IMR-90 (cell line): ENCODE data around the gene MRC2. TPM values are rescaled to one million over a fixed set of nuclear protein-coding genes. Genes with fewer than 3 reads are reported as not detected.
A peak's percentile ranks its signal among the peaks of the same experiment; 100 is the strongest.

ENCODE experiments used
- ATAC-seq: fragments of 200-7000 bp; cut with Tn5 transposase; 2 replicates; pipeline ENCODE4 v1.9.1; 2020; ENCODE audit warnings: low read depth, mild to moderate bottlenecking, moderate library complexity
- BruUV-seq: library from RNA; stranded (reverse); fragments of 400-500 nt; replicated peaks from 2 replicates; lab custom pipeline; 2021; lab: Mats Ljungman, UMichigan
- CTCF ChIA-PET: fragments of 300-600 bp; formaldehyde crosslinking; extraction: SDS; loops from one replicate; lab custom pipeline; 2021; ENCODE audit warnings: antibody characterized with exemption; lab: Yijun Ruan, JAX
- POLR2A ChIA-PET: fragments of 300-600 bp; sonication (Branson Sonifier 250); formaldehyde crosslinking; loops from one replicate; lab custom pipeline; 2022; ENCODE audit warnings: antibody characterized with exemption; ENCODE audit not compliant: unreplicated experiment; lab: Charles Lee
- DNase-seq: peaks from one replicate; pipeline ENCODE4 v3.0.0; 2013
- H2AFZ ChIP-seq: replicated peaks from 2 replicates; pipeline ENCODE3; 2013; ENCODE audit warnings: low read length, mild to moderate bottlenecking; ENCODE audit not compliant: poor library complexity
- H2AK5ac ChIP-seq: 2 replicates; pipeline ENCODE4 v1.6.1; 2013; ENCODE audit warnings: low read depth, low read length, inconsistent platforms
- H2AK9ac ChIP-seq: replicated peaks from 2 replicates; pipeline ENCODE3; 2013; ENCODE audit warnings: mild to moderate bottlenecking, low read depth, low read length, moderate library complexity; ENCODE audit not compliant: poor library complexity
- H2BK120ac ChIP-seq: 2 replicates; pipeline ENCODE4 v1.6.1; 2013; ENCODE audit warnings: low read depth, low read length, inconsistent platforms
- H2BK15ac ChIP-seq: 3 replicates; pipeline ENCODE4 v1.6.1; 2013; ENCODE audit warnings: low read depth, low read length, inconsistent platforms
- H2BK20ac ChIP-seq: 2 replicates; pipeline ENCODE4 v1.6.1; 2013; ENCODE audit warnings: low read depth, mild to moderate bottlenecking, inconsistent platforms, low read length, moderate library complexity
- H2BK5ac ChIP-seq: 2 replicates; pipeline ENCODE4 v1.6.1; 2013; ENCODE audit warnings: mild to moderate bottlenecking, low read depth, low read length, inconsistent platforms; ENCODE audit not compliant: poor library complexity, severe bottlenecking
- H3K14ac ChIP-seq: replicated peaks from 2 replicates; pipeline ENCODE4 v1.6.1; 2013; ENCODE audit warnings: low read depth, low read length, inconsistent platforms
- H3K18ac ChIP-seq: 2 replicates; pipeline ENCODE4 v1.6.1; 2013; ENCODE audit warnings: low read depth, low read length, control low read depth
- H3K23ac ChIP-seq: 2 replicates; pipeline ENCODE4 v1.6.1; 2013; ENCODE audit warnings: low read depth, low read length, inconsistent platforms
- H3K27ac ChIP-seq: 2 replicates; pipeline ENCODE4 v1.5.1; 2013; ENCODE audit warnings: mild to moderate bottlenecking, control low read depth, low read length; ENCODE audit not compliant: insufficient read depth
- H3K27me3 ChIP-seq: 2 replicates; pipeline ENCODE4 v1.6.1; 2013; ENCODE audit warnings: low read length; ENCODE audit not compliant: control insufficient read depth, insufficient read depth
- H3K36me3 ChIP-seq: 2 replicates; pipeline ENCODE4 v1.6.1; 2013; ENCODE audit warnings: low read length, mixed read lengths; ENCODE audit not compliant: control insufficient read depth, insufficient read depth
- H3K4ac ChIP-seq: 2 replicates; pipeline ENCODE4 v1.6.1; 2013; ENCODE audit warnings: low read depth, low read length, inconsistent platforms
- H3K4me1 ChIP-seq: 2 replicates; pipeline ENCODE4 v1.6.1; 2013; ENCODE audit warnings: low read length, mixed read lengths; ENCODE audit not compliant: control insufficient read depth, insufficient read depth
- H3K4me2 ChIP-seq: 2 replicates; pipeline ENCODE4 v1.6.1; 2013; ENCODE audit warnings: low read depth, mild to moderate bottlenecking, control low read depth, low read length, moderate library complexity
- H3K4me3 ChIP-seq: 2 replicates; pipeline ENCODE4 v1.5.1; 2013; ENCODE audit warnings: low read depth, mild to moderate bottlenecking, control low read depth, low read length, moderate library complexity; ENCODE audit not compliant: insufficient read depth
- H3K56ac ChIP-seq: 2 replicates; pipeline ENCODE4 v1.6.1; 2013; ENCODE audit warnings: low read length, inconsistent platforms; ENCODE audit not compliant: insufficient read depth; ENCODE audit errors: extremely low read depth
- H3K79me1 ChIP-seq, 2 experiments: 2 replicates each; pipeline ENCODE4 v1.6.1; 2013; ENCODE audit warnings: low read length in 2 of 2, inconsistent platforms in 1 of 2, low read depth in 1 of 2
- H3K9ac ChIP-seq: 2 replicates; pipeline ENCODE4 v1.6.1; 2013; ENCODE audit warnings: low read depth, low read length, control low read depth
- H3K9me1 ChIP-seq: 2 replicates; pipeline ENCODE4 v1.6.1; 2013; ENCODE audit warnings: low read length, inconsistent platforms; ENCODE audit not compliant: insufficient read depth
- H3K9me3 ChIP-seq: 2 replicates; pipeline ENCODE4 v1.6.1; 2013; ENCODE audit warnings: low read length; ENCODE audit not compliant: control insufficient read depth, insufficient read depth
- H4K20me1 ChIP-seq: 2 replicates; pipeline ENCODE4 v1.6.1; 2013; ENCODE audit warnings: low read length, inconsistent platforms; ENCODE audit not compliant: insufficient read depth
- H4K5ac ChIP-seq: 2 replicates; pipeline ENCODE4 v1.6.1; 2013; ENCODE audit warnings: mild to moderate bottlenecking, low read depth, low read length, control low read depth
- H4K8ac ChIP-seq, 2 experiments: 2 replicates each; pipeline ENCODE4 v1.6.1; 2013; ENCODE audit warnings: low read depth in 2 of 2, low read length in 2 of 2, control low read depth in 1 of 2, inconsistent platforms in 1 of 2
- H4K91ac ChIP-seq: 2 replicates; pipeline ENCODE4 v1.6.1; 2013; ENCODE audit warnings: low read depth, low read length, inconsistent platforms; ENCODE audit not compliant: insufficient read depth
- CEBPB ChIP-seq: IDR thresholded peaks from 2 replicates; pipeline ENCODE4 v1.6.1; 2012; ENCODE audit warnings: low read depth, low read length, improper control_type of control experiment
- CTCF ChIP-seq: conservative IDR thresholded peaks from 2 replicates; pipeline ENCODE4 v1.5.1; 2012; ENCODE audit warnings: mild to moderate bottlenecking, low read depth, low read length, improper control_type of control experiment
- FOS ChIP-seq: fragments of 150-350 bp; IDR thresholded peaks from 2 replicates; pipeline ENCODE4 v1.6.1; 2016; ENCODE audit warnings: low read depth, low read length
- MAZ ChIP-seq: IDR thresholded peaks from 2 replicates; pipeline ENCODE4 v1.6.1; 2012; ENCODE audit warnings: low read depth, mild to moderate bottlenecking, low read length, improper control_type of control experiment, moderate library complexity, borderline replicate concordance
- MXI1 ChIP-seq: IDR thresholded peaks from 2 replicates; pipeline ENCODE4 v1.6.1; 2012; ENCODE audit warnings: low read depth, mild to moderate bottlenecking, low read length, moderate library complexity, borderline replicate concordance
- USF2 ChIP-seq: fragments of 150-350 bp; IDR thresholded peaks from 2 replicates; pipeline ENCODE4 v1.6.1; 2017; ENCODE audit warnings: mild to moderate bottlenecking, antibody characterized with exemption, low read length, low read depth
- WGBS, 2 experiments: methylation state at CpG; one replicate each; pipeline versions ENCODE4 v1.1.5 to v1.1.7; 2013; ENCODE audit warnings: missing lambda C conversion rate in 2 of 2; ENCODE audit not compliant: insufficient read length in 1 of 2; ENCODE audit errors: extremely low coverage in 2 of 2; 5-methylcytosine and 5-hydroxymethylcytosine counted together
- dilution Hi-C: fragments of 300-500 bp; cut with HindIII; formaldehyde crosslinking; loops from one replicate; pipeline ENCODE4 v1.14.3; 2018; ENCODE audit warnings: low sequenced_read_pairs; ENCODE audit not compliant: unreplicated experiment
- in situ Hi-C: fragments of 300-500 bp; cut with MboI; formaldehyde crosslinking; loops from 3 replicates; pipeline ENCODE4 v1.14.3; 2019; ENCODE audit warnings: low sequenced_read_pairs, inconsistent platforms, mixed read lengths
- intact Hi-C: fragments of 100-400 bp; cut with micrococcal nuclease; formaldehyde crosslinking; loops from 2 replicates; pipeline ENCODE4 v1.10.0; 2022
- polyA plus RNA-seq, 3 experiments: library from polyadenylated mRNA; depleted of rRNA; stranded (reverse); fragments of >200 nt; gene quantifications; 2 replicates each; pipeline ENCODE4 v1.2.3, GENCODE V29; 2012; ENCODE audit warnings: low replicate concordance in 1 of 3
- total RNA-seq: library from RNA; depleted of rRNA; stranded (reverse); fragments of >200 nt; gene quantifications from 2 replicates; pipeline ENCODE4 v1.2.3, GENCODE V29; 2012

The MRC2 gene
- total and polyA plus RNA-seq, 2 of the 4 experiments (the other 2 are of a cell fraction) = 39.3 to 137 TPM

GRCh38 chr17:62652251-62653001, 25.0 kb downstream of the MRC2 start:
- Histone ChIP-seq H3K18ac (peak overlapping the region; percentile 57), H2BK15ac (peak overlapping the region; percentile 86; the same call in 1 of the 3 replicates), H3K27me3 (no peaks in the 10 kb centered on the region), H3K4me3 (peak overlapping the region; percentile 34), H3K36me3 (peaks cover 10% of the 10 kb centered on the region), H3K56ac (peak overlapping the region; percentile 90), H2BK5ac (peak overlapping the region; percentile 76), H3K23ac (peak overlapping the region; percentile 83), H2BK120ac (peak overlapping the region; percentile 95), H4K8ac (peak overlapping the region; percentile 68 to 88), H2BK20ac (peak overlapping the region; percentile 75), H3K4me2 (peak overlapping the region; percentile 90), H2AK9ac (peak overlapping the region; percentile 97), H2AK5ac (peak overlapping the region; percentile 97), H3K27ac (peak overlapping the region; percentile 60), H4K20me1 (peaks cover 55% of the 10 kb centered on the region), H3K79me1 (peaks cover 30 to 95% of the 10 kb centered on the region in 2 experiments), H2AFZ (peak overlapping the region; percentile 88), H3K14ac (peak overlapping the region; percentile 97), H3K9me3 (no peaks in the 10 kb centered on the region), H4K91ac (peak overlapping the region; percentile 93), H3K9me1 (peaks cover 46% of the 10 kb centered on the region), H3K9ac (peak overlapping the region; percentile 21), H3K4ac (peak overlapping the region; percentile 98), H3K4me1 (peaks cover 36% of the 10 kb centered on the region), H4K5ac (peak overlapping the region; percentile 9)
- 15% methylated on average over 22 of the region's 57 CpGs; no CpG with 5 or more reads in 1 of the 2 experiments for WGBS, 2 experiments
- ChIA-PET POLR2A (interaction anchor here (0.5 kb wide), 1 partner anchor 9 kb away, joined by 7 read pairs; no protein-coding TSS in a partner anchor), CTCF (no interaction called here)
- dilution Hi-C loops (no loop called here), in situ Hi-C loops (no loop called here), intact Hi-C loops (loop anchor here (10.0 kb wide), 1 partner anchor 98 kb away; no protein-coding TSS in a partner anchor)
- peak; percentile 75 for DNase-seq
- BruUV-seq = no TSS peak
- no peak for TF ChIP-seq CTCF
- no peak for TF ChIP-seq USF2
- 0 out of 2 replicates have a peak, but pooled peaks have one; percentile 18 for TF ChIP-seq FOS
- peak; percentile 62 for TF ChIP-seq MAZ
- TF ChIP-seq CEBPB = peak; percentile 42; the same call in 1 of the 2 replicates
- TF ChIP-seq MXI1 = no peak
- peak; percentile 21 for ATAC-seq
